Cardiac fibroblast (primary cell): ENCODE data around the gene FNDC3B.

Source experiments
- DNase-seq, 2 donors: peaks; one replicate each; pipeline versions ENCODE4 v3.0.0 to v3.0.0-alpha.2; 2010; ENCODE audit warnings: low read depth in 2 of 2
- H3K4me3 ChIP-seq, 2 donors: replicated peaks in 1 of 2; 1 replicate in 1 of 2; 2 replicates in 1 of 2; pipeline ENCODE4 v1.5.1; 2011; ENCODE audit warnings: low read depth in 2 of 2, low read length in 2 of 2, mild to moderate bottlenecking in 2 of 2, moderate library complexity in 1 of 2
- TF ChIP-seq, protein P1 (sequence below): IDR thresholded peaks from one replicate; pipeline ENCODE4 v1.5.1; 2011; ENCODE audit warnings: low read depth, mild to moderate bottlenecking, low read length, inconsistent platforms

FNDC3B gene

GRCh38 chr3:172127141-172127540 lies 87.8 kb downstream of the FNDC3B start:
- TF ChIP-seq, protein P1, sequence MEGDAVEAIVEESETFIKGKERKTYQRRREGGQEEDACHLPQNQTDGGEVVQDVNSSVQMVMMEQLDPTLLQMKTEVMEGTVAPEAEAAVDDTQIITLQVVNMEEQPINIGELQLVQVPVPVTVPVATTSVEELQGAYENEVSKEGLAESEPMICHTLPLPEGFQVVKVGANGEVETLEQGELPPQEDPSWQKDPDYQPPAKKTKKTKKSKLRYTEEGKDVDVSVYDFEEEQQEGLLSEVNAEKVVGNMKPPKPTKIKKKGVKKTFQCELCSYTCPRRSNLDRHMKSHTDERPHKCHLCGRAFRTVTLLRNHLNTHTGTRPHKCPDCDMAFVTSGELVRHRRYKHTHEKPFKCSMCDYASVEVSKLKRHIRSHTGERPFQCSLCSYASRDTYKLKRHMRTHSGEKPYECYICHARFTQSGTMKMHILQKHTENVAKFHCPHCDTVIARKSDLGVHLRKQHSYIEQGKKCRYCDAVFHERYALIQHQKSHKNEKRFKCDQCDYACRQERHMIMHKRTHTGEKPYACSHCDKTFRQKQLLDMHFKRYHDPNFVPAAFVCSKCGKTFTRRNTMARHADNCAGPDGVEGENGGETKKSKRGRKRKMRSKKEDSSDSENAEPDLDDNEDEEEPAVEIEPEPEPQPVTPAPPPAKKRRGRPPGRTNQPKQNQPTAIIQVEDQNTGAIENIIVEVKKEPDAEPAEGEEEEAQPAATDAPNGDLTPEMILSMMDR = no peak
- no peak for DNase-seq
- no peak overlapping the region for H3K4me3 ChIP-seq

DNA sequence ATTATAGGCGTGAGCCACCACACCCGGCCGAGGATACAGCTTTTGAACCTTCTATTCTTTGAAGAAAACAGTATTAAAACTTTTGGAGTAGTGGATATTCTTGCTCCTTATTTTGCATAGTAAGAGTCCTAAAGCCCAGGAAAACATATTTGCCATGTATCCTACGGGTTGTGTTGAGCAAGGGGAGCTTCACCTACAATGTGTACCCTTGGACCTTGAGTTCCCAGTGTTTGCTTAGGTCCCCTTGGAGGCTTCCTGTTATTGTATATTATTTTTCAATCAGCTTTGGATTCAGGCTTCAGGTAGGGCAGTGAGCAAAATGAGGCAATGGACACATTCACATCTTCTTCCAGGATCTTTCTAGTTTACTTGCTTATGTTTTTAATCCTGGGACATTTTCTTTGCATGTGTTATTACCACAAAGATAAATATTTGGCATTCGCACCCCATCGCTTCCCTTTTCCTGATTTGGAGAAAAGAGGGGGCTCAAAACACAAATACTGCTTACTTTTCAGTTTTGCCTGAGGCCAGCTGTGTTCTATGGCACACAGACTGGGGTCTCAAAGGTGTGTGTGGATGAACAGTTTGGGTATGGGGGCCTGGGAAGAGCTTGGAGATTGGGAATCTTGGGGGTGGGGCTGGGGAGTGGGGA lies 88.7 kb downstream of the FNDC3B start:
- TF ChIP-seq, protein P1 = no peak
- no peak for DNase-seq
- no peak overlapping the region for H3K4me3 ChIP-seq

GRCh38 chr3:172128858-172129257 lies 89.5 kb downstream of the FNDC3B start:
- H3K4me3 ChIP-seq = no peak overlapping the region
- TF ChIP-seq, protein P1 = no peak
- DNase-seq = no peak

- TF ChIP-seq, protein P1 = no peak
- H3K4me3 ChIP-seq = no peak overlapping the region
- DNase-seq = no peak
Observed at GRCh38 chr3:172129498-172129849, 90.1 kb downstream of the FNDC3B start.

DNA sequence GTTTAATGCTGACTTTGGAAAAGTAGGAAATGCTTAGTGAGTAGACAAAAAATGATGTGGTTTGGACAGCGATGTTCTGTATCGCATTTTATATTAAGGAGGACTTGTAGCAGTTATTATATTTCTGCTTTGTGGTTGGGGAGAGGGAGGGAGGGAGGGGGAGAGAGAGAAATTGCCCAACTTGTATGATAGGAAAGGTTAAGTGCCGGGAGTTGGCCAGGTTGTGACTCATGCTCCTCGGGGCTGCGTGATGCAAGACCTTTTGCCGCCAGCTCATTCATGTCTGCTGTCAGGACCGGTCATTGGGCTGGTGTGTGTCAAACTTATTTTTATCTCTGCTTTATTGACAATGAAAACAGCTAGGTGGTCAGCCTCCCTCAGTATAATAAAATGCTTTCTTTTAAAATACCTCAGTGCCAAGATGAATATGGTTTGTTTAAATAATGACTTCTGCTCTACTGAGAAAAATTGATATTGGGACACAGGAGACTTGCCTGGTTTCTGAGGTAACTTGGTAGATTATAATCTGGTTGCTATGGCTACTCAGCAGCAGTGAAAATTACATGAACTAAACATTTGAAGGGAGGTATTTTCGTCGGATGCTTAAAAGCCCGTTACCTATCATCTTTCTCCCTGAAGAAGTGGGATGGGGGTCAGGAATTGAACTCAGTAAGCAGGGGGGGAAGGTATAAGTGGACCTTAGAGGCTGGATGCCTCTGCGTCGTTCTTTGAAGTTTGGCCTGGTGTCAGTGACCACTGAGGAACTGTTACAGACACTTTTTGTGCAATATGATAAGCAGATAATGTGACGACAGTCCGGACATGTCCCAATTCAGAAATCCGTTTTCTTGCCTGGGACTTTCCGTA lies 90.7 kb downstream of the FNDC3B start:
- DNase-seq = peak; percentile 99 to 100
- no peak overlapping the region for H3K4me3 ChIP-seq
- TF ChIP-seq, protein P1 = no peak

DNA sequence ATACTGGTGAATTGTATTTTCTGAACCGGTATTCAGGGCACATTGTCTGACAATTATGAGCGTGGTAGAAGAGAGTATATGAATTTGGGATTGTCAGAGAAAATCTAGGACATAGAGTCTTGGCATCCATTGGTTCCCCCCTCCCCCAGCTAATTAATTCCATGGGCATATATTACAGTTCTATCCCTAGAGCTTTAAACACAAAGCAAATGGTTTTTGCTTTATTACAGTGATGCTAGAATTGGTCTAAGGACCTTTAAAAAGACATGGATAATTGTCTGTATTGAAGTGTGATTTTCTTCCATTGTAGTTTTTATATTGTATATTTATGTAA lies 91.3 kb downstream of the FNDC3B start:
- no peak overlapping the region for H3K4me3 ChIP-seq
- TF ChIP-seq, protein P1 = no peak
- no peak for DNase-seq

DNA sequence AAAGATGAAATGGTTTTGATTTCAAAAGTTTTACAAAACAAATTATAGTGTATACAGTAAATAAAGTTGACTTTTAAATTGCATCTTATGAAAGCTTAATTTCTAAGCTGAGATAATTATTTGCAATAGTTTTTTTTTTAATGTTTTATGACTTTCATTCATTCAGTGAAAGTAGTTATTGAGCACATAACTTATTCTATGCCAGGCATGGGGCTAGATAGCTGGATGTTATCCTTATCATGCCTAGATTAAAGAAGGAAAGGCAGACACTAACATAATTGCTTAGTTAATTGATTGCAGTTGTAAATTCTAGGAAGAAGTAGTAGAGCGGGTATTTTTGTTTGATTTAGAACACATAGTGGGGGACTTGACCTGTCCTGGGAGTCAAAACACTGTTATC lies 92.4 kb downstream of the FNDC3B start:
- no peak overlapping the region for H3K4me3 ChIP-seq
- no peak for DNase-seq
- TF ChIP-seq, protein P1 = no peak
